ENCODE results near the gene THRA.
A peak's percentile ranks its signal among the peaks of the same experiment; 100 is the strongest.

The THRA gene

DNA sequence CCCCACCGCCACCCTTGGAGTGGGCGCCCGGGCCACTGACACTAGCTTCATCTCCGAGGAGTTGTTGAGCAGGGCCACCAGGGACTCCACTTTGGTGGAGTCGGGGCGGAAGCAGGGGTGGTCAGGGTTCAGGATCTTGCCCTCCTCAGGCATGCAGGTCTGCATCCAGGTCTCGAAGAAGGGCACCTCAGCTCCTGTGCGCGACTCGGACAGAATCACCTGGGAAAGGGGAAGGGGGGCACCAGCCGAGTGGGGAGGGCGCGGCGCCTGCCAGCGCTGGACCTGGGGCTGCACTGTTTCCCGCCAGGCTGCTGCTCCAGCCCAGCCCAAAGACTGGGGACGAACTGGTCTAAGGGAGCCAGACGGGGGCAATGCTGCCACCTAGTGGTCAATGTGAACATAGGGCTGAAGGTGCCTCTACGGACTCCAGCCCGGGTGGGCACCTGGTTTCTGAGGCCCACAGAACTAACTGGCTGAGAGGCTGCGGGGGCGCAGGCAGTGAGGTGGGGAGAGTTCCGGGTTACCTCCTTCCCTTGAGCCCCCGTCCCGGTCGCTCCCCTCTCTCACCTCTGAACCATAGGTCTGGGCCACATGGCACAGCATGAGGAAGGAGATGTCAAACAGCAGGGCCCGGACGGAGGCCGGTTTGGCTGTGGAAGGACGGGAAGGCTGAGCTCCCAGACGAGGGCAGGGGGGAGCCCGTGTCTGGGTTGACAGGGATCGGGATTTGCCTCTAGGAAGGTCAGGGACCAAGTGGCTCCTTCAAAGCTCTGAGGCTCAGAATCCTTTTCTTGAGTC lies 35.8 kb upstream of the THRA start:
- DNase-seq, result peak; percentile 53 to 64

DNA sequence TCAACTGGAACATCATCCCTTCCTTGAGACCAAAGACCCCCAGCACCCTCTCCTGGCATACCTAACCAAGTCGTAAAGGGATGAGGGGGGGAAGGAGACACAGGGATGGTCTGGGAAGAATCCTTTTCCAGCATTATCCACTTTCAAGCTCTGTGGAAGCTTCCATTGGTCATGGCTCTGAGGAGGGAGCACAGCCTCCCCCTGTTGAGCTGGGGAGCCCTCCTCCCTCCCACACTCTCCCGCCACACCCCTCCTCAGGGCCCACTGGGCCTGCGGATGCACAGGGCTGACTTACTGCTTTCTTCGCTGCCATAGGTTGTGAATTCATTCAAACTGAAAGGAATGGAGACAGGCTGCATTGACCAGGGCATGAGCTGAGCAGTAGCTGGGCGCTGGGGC lies 35.2 kb upstream of the THRA start:
- no peak for DNase-seq

DNA sequence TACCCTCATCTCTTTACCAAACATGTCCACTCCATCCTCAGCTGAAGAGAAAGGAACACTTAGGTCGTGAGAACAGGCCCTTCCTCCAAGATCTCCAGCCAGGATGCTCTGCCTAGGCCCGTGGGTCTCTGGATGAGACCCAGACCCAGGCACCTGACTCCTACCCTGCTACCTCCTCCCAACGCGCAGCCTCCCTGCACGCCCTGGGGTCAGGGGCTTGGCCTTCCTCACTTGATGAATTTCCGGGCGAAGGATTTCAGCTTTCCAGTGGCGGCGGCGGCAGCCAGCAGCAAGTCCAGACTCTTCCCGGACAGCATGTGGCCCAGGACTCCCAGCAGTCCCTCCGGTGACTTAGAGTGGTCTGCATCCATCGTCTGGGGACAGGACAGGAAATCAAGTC lies 34.2 kb upstream of the THRA start:
- DNase-seq, result no peak

DNA sequence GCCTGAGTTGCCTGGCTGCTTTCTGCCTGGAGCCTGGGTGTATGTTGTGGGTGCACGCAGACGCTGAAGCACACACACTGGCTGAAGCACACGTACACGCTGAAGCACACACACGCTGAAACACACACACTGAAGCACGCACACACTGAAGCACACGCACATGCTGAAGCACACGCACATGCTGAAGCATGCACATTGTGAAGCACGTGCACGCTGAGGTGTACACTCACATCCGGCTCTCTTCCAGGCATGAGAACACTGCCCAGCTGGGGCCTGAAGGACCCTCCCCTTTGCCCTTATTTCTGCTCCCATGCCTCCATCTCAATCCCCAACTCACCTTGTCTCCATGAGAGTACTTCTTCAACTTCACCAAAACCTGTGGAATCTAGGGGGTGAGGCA lies 31.1 kb upstream of the THRA start:
- no peak for DNase-seq

DNA sequence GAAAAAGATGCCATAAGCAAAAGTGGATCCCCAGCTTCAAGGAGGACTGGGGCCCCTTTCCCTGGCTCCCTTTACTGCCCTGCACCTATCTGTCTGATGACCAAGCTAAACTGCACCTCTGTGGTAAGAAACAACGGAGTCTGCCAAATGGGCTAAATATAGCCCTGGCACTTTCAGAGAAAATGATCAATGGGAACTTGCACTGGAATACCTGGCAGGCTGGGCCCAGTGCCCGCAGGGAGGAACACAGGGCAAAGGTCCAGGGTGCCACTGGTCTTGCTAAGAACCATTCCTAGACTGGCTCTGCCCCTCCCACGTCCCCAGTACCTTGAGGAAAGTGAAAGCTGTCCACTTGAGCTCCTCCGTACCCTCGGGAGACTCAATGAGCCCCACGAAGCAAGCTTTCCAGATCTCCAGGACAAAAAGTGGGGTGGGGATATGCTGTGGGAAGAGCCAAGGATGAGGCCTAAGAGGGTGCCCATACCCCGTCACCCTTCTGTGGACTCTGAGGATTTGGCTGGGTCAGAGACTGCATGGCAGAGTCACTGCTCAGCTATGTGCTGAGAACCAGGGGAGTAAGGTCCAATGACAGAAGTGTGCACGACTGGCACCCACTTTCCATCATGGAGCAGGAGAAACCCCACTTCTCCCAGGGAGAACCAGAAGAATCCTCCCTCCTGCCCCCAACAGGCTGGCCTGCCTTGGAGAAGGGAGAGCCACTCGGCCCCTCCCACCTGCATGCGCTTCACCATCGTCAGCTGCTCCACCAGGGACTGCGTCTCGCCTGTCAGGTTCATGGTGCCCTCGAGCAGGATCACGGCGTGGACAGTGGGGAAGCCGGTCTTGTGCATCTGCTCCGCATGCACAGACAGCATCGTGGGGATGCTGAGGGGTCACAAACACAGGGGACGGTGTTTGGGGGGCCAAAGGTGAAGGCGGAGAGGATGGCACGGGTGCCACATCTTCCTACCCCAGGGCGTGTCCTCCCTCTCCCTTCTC lies 30.1 kb upstream of the THRA start:
- no peak for DNase-seq

DNA sequence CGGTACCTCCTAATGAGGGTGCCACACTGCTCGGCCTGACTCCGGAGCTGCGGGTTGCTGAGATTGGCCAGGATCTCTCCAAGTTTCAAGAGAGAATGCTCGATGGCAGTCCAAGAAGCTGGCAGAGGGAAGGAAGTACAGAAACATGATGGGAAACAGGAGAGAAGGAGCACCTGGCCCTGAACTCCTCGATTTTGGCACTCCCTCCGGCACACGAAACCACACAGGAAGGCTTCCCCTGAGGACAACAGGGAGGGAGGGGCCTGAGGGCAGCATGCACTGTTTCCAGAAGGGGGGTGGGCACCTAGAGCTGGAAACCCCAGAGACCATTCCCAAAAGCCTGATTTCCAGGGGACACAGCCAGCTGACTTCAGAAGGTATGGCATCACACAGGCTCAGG lies 29.4 kb upstream of the THRA start:
- no peak for DNase-seq

DNA sequence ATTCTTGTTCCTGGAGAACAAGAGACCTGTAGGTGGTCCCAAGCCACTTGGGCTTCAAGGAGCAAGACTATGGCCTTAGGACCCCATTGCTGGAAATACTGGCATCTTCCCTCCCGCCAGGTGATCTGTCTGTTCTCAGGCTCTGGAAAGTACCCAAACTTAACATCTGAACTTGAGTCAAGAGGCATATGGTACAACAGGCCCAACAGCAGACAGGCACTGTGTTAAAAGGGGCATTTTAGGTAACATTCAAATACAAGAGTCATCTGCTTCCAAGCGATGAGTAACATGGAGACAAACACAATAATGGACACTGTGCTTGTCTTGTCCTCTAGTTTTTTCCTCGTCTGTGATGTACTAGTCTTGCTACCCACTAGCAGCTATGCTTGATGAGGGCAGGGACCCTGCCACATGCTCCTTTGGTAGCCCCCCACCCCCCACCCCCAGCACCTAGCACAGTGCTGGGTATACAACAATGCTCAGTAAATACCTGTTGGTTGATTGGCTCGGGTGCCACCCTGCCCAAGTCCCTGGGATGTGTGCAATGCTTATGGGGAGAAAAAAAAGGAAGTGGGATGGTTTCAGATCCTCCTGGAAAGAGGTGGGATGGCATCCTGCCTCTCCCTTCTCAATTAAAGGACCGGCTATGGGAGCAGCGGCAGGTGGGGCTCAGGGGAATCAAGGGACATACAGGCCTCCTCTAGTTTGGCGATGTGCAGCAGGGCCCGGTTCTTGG lies 28.2 kb upstream of the THRA start:
- no peak for DNase-seq

DNA sequence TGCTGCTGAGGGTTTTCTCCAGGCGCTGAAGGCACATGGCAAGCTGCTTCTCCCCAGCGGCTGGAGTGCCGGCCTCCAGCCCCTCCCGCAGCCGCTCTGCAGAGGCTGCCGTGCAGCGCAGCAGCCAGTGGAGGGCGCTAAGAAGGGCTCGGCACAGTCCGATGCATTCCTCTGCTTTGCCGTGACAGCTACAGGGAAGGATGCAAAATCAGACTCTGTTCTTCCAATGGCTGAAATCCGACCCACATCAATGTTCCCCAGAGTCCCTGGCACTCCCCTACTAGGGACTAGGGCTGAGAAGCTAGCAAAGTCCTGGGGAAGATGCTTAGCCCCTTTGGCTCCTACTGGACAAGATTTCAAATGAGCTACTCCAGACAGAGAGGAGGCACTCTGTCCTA lies 27.6 kb upstream of the THRA start:
- DNase-seq, result no peak

DNA sequence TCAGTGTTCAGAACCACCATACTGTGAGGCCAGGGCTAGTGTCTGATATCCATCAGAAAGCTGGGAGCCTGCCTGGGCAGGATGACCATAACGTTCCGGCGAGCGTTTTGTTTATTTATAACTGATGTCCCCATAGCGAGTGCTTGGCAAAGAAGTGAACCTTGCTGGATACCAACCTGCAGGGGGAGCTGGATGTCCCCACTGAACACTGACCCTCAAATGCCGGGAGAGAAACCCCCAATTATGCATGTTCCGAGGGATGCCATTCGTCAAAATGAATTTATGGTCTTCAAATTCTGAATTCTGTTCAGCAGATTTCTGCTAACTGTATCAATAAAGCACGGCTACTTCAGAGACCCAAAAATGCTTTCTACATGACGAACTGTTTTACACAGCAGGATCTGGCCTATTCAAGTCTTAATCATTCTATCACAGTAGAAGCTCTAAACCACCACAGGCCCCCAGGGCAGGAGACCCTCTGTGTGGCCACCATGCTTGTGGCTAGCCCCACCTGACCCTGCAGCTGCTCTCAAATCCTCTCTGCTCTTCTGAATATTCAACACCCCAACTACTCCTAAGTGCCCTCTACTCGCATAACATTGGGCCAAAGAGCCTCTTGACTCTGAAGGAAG lies 23.8 kb upstream of the THRA start:
- DNase-seq, result no peak

DNA sequence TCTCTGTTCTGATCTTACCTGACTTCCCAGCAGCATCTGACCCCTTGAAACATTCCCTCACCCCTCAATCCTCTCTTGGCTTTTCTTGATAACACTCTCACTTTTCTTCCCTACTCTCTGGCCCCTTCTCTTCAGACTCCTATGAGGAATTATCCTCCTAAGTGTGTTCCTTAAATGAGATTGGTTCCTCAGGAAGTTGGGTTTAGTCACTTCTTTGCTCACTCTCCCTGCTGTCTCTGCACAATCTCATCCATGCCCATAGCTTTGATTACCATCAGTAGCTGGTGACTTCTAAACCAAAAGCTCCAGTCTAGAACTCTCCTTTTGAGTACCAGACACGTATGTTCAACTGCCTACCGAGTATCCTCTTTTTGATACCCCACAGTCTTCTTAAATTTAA lies 21.6 kb upstream of the THRA start:
- DNase-seq, result no peak

DNA sequence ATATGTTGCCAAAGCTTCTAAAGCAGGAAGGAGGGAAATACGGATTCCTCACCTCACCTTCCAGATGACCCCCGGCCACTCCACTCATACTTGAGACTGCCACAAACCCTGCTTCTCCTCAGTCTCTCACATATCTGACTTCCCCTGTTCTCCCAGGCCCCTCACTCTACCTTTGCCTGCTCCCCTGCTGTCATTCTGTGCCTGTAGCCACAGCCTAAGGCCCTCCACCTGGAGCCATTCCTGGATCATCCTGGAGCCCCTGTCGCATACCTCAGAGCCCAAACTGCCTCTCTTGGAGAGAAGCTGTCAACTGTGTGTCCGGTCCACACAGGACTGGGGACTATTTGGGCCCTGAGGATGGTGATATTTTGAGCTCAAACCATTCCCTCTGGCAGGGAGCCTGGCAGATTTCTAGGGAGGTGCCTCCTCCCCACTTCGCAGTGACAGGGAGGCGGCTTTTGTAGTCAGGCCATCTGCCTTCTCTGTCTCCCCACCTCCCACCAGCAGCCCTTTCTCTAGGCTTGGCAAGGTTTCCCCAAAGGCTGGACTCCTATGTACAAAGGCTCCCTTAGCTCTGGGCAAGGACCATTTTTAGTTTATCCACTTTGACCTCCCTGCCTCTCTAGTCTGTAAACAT lies 6.3 kb upstream of the THRA start:
- no peak for DNase-seq

DNA sequence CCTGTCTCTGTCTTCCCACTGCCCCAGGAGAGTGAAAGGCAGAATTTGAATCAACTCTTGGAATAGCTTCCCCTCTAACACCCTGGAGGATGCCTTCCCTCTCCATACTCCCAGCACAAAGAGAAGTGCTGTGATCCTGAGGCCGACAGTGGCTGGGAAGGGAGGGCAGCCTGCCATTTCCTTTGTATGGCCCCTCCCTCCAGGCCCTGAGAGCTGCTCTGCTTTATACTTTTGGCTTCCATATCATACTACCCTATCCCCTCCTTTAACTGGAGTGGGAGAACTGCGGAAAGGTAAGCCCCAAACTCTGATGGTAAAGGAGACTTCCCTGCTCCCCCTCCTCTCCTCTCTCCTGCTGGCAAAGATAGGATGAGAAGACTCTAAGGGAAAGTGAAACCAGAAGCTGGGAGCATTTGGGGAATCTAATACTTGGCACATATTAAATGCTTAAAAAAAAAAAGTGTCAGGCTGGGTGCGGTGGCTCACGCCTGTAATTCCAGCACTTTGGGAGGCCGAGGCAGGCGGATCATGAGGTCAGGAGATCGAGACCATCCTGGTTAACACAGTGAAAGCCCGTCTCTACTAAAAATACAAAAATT lies 4.5 kb upstream of the THRA start:
- no peak for DNase-seq

DNA sequence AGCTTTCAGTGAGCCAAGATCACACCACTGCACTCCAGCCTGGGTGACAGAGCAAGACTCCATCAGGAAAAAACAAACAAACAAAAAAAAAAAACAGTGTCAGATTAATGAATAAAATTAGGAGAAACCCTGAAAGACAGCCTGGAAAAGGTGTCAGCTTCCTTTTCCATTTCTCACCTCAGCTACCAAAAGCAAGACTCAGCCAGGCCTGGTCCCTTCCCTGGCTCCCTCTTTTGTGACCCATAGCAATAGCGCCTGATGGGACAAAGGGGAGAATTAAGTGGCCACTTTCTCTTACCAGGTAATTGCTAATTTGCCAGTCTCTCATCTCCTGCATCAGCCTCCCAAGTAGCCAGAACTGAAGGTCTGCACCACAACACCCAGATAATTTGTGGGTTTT lies 3.9 kb upstream of the THRA start:
- no peak for DNase-seq

DNA sequence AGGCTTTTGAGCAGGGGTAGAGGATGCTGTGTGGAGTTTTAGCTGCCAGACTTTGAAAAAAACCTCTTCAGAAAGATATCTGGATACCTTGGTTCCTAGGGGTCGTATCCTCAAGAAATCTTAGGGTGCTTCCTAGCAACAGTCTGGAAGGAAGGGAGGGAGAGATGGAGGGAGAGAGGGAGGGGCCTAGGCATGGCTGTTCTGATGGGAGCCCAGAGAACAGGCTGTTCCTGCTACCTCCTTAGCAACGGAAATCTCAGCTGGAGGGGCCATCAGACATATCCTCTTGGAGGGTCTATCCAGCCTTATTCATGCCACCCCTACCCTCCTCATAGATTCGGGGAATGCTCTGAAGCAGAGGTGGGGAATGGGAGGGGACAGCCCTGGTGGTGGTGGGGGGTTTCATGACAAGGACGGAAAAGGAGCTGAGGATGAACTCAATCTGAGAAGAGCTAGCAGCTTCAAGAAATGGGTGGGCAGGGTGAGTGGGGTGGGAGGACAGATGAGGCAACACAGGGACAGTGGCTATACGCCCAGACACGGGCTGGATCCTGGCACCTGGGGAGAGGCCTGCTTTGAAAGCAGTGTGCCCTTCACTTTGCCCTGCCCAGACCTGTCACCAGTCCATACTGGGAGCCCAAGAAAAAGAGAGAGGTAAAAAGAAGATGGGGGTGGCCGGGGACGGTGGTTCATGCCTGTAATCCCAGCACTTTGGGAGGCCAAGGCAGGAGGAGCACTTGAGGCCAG lies 2.9 kb upstream of the THRA start:
- no peak for DNase-seq

DNA sequence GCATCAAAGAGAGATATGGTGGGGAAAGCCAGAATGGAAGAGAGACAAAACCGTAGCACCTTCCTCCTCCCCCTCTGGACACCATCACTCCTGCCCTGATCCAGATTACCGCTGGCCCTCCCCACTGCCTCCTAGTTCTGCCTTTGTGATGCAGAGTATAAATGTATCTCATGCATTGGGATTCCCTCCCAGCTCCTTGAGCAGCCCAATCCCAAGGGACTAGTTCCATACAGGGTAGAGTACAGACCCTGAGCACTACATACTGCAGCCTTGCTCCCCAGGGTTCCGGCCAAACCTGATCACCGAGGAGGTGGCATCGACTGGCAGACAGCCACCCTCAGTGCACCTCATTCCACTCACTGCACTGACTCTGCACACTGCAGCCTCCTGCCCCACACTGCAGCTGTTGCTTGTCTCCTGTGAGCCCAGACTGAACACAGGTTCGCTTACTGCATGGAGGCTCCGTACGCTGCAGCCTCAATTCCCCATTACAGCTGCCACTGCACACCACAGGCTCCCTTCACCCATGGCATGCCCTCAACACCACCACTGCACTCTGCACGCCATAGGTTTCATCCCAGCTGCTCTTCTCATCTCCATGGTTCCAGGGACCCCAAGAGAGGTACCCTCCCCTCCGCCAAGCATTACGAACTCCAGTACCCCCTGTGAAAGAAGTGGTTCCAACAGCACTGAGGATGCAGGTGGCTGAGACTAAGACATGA lies 1.7 kb upstream of the THRA start:
- DNase-seq, result no peak

DNA sequence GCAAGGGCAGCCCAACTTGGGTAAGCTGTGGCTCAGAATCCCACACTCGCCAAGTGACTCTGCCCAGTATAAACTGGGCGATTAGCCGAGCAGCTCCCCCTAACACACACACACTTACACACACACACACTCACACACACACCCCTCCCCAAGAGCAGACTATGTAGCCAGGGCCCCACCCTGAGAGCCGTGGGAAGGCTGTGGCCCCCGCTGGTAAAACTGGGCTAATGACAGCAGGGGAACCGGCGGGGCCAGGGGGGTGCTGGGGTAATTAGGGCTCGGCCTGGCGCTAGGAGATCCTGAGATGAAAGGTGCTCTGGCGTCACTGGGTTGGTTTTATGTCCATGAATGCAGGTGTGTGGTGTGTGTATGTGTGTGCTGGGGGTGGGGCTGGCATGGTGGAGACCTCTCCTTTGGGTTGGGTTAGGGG lies 1.1 kb upstream of the THRA start:
- DNase-seq, result no peak

DNA sequence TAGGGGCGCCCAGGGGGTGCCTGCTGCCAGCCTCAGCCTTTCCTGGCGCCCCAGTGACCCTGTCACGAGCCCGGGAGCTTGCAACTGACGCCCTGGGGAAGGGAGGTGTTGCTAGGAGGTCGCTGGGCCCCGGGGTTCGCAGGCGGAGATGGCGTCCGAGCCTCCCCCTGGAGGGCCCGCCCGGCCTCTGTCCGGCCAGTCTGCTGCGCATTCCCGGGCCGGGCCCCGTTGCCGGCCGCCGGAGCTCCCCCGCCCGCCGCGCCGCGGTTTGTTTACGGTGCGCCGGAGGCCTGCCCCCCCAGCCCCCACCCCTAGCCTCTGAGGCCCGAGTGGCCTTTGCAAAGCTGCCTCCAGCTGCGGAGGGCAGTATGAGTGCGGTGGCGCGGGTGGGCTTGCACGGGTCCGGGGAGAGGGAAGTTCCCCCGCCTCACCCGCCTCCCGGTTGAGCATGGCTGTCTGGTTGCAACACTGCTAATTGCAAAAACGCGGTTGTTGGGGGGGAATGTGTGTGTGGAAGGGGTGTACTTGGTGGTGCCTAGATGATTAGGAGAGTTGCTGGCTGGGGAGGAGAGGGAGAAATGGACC lies 514 bp downstream of the THRA start:
- DNase-seq, result peak in 1 of 2 experiments; percentile 12

DNA sequence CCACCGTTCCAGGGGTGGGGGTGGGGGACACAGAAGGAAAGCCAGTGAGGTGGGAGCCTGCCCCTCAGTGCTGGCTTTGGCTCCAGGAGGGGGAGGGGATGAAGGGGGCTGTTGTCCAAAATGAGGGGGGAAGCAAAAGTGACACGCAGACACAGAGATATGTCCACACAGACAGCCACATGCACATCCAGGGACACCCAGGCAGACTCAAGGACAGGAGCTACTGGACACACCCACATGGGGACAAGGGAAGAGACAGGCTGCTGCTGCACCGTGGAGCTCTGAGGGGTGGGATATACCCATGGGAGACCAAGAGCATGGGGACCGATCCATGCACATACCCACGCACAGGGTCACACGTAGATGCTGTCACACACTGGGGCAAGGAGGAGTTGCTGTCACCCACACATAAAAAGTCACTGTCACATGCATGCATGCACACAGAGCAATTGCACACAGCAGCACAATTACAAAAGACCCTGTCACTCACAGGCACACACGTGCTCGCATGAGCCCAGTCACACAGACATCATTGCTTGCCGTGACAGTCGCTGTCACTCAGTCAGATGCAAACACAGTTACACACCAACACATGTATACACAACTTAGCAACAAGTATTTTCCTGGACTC lies 1.3 kb downstream of the THRA start:
- no peak for DNase-seq

DNA sequence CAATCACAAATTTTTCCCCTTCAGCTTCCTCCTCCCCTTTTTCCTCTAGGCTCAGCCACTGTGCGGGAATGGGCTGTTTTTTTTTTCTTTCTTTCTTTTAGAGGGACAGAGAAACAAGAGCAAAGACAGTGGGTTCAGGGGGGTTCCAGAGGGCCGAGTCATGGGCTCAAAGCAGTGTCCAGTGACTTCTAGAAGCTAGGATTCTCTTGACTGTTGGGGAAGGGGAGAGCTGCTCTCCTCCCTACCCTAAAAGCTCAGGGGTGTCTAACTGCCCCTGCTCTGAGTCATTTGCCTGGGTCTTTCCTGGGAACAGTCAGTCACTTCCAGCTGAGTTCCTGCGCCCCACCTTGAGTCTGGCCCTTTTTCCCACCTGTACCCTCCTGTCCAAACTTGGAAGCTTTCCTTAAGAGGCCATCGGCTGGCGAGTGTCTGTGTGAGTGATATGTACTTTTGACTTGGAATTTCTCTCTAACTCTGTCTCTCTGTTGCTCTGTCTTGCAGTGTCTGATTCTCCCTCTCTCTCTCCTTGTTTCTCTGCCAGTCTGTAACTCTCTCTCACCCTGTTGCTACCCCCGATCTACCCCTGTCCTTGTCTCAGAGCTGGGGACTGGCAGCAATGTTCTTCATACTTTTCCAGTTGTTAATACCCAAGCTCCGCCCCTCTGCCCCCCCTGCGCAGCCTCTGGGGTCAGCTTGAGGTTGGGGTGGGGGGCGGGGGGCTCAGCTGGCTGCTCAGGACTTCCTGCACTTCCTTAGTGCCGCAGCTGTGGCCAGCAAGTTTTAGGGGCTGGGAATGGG lies 2.4 kb downstream of the THRA start:
- DNase-seq, result no peak

All from NCI-H1930 (cell line).